ENCODE measurements around the gene FAAH. TPM values are rescaled to one million over a fixed set of nuclear protein-coding genes. Genes with fewer than 3 reads are reported as not detected.
A peak's percentile ranks its signal among the peaks of the same experiment; 100 is the strongest.

The FAAH gene
- total and polyA plus RNA-seq, 2 donors (not counting 1 experiment from before 2014, with no cell fraction given) = 0.61 to 1.7 TPM

DNA sequence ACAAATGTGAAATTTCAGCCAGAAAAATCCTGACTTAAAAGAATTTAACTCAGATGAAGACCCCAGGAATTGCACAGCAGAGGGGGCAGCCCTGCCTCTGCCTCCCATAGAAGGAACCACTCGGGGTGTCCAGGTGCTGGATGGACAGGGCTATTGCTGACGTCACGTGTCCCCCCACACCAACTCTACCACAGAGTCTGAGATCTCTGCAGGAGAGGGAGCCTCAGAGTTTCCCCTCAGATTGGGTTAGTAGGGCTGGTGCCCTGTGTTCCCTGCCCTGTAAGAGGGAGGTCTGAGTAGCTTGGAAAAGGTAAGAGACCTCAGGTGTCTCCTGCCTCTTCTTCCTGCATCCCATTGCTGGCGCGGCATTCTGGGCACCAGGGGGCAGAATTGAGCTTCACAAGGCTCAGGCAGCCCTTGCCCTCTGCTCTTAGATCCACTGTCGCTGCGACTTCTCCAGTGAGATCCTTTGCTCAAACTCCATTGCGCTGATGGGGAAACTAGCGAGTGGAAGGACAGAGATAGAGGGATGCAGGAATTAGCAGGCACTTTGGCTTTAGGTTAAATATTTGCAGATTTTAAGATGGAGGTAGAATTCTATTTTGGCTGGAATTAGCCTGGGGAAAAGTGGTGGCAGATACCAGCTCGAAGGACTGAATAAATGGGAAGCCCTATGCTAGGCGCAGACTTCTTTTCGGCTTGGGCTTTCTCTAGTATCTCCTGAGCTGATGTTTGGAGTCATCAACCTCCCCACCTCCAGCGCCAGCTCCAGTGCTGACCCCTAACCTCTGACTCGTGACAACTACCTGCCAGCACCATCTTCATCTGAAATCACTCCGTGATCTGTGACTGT lies 52.8 kb downstream of the FAAH start:
- Histone ChIP-seq H3K27ac (ENCODE audit: insufficient read depth, low read length) (no peak overlapping the region), H3K36me3 (ENCODE audit: control insufficient read depth, insufficient read depth, low read length) (no peaks in the 10 kb centered on the region), H3K27me3 (ENCODE audit: control insufficient read depth, insufficient read depth, low read length) (peaks cover 35% of the 10 kb centered on the region), H3K79me2 (ENCODE audit: control insufficient read depth, insufficient read depth, low read length) (no peaks in the 10 kb centered on the region), H2AFZ (ENCODE audit: low read length) (no peak overlapping the region), H3K9me3 (ENCODE audit: control insufficient read depth, insufficient read depth, low read depth, low read length) (no peaks in the 10 kb centered on the region), H3K4me3 (replicated peaks in 1 of 4; ENCODE audit: control extremely low read depth in 1 of 4, insufficient read depth in 1 of 4, low read depth in 3 of 4, low read length in 4 of 4) (no peak overlapping the region), H3K4me2 (ENCODE audit: extremely low read depth, insufficient read depth, low read length) (no peak overlapping the region), H3K9ac (ENCODE audit: insufficient read depth, low read length) (no peak overlapping the region), H3K4me1 (ENCODE audit: control insufficient read depth, extremely low read depth, insufficient read depth, low read length) (no peaks in the 10 kb centered on the region), H4K20me1 (ENCODE audit: control insufficient read depth, extremely low read depth, insufficient read depth, low read length) (no peaks in the 10 kb centered on the region)
- peak; percentile 47 to 65 for DNase-seq (ENCODE audit: low read depth in 2 of 2)
- TF ChIP-seq EZH2 (IDR thresholded peaks at IDR 0.05; ENCODE audit: low read length, missing control alignments) (peak; percentile 9), CTCF (conservative IDR thresholded peaks at IDR 0.05 in 1 of 2, IDR thresholded peaks at IDR 0.05 in 1 of 2; ENCODE audit: low read depth in 1 of 2, low read length in 2 of 2) (peak; percentile 73 to 96)

GRCh38 chr1:46447499-46448108 lies 53.5 kb downstream of the FAAH start:
- Histone ChIP-seq H3K27ac (ENCODE audit: insufficient read depth, low read length) (no peak overlapping the region), H3K9me3 (ENCODE audit: control insufficient read depth, insufficient read depth, low read depth, low read length) (no peaks in the 10 kb centered on the region), H3K4me1 (ENCODE audit: control insufficient read depth, extremely low read depth, insufficient read depth, low read length) (no peaks in the 10 kb centered on the region), H4K20me1 (ENCODE audit: control insufficient read depth, extremely low read depth, insufficient read depth, low read length) (no peaks in the 10 kb centered on the region), H2AFZ (ENCODE audit: low read length) (no peak overlapping the region), H3K79me2 (ENCODE audit: control insufficient read depth, insufficient read depth, low read length) (no peaks in the 10 kb centered on the region), H3K4me3 (replicated peaks in 1 of 4; ENCODE audit: control extremely low read depth in 1 of 4, insufficient read depth in 1 of 4, low read depth in 3 of 4, low read length in 4 of 4) (no peak overlapping the region), H3K4me2 (ENCODE audit: extremely low read depth, insufficient read depth, low read length) (peak overlapping the region; percentile 35), H3K27me3 (ENCODE audit: control insufficient read depth, insufficient read depth, low read length) (peaks cover 35% of the 10 kb centered on the region), H3K9ac (ENCODE audit: insufficient read depth, low read length) (no peak overlapping the region), H3K36me3 (ENCODE audit: control insufficient read depth, insufficient read depth, low read length) (no peaks in the 10 kb centered on the region)
- no peak for TF ChIP-seq CTCF (conservative IDR thresholded peaks at IDR 0.05 in 1 of 2, IDR thresholded peaks at IDR 0.05 in 1 of 2; ENCODE audit: low read depth in 1 of 2, low read length in 2 of 2)
- no peak for TF ChIP-seq EZH2 (IDR thresholded peaks at IDR 0.05; ENCODE audit: low read length, missing control alignments)
- no peak for DNase-seq (ENCODE audit: low read depth in 2 of 2)

DNA sequence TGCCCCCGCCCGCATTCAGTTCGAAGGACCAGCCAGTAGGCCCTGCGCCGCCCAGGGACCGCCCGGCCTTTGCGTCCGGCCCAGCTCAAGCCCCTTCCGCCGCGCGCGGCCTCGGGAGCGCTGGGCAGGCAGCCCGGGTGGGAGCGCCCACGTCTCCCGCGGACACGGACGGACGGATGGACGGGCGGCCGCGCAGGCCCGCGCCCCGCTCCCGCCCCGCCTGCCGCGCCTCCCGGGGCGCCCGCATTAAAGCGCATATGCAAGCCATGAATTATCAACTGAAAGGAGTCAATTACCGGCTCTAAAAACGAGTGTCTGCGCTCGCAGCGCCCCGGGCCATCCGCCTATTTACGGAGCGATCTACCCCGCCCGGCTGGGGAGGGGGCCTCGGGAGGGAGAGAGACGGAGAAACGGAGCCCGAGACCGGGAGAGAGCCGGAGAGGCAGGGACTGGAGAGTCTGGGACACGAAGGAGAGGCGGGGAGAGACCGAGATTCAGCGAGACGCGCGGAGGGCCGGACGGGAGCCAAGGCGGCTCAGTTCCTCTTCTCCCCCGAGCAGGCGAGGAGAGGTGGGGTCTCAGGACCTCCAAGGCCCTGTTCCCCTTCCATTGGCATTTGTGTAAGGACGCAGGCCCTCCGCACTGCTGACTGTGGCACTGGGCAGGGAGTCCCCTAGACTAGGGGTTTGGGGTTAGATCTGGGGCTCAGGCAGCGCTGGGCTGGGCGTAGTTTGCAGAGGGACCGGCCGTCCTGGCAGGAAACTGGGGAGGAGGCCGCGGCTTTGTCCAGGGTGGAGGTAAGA lies 54.2 kb downstream of the FAAH start:
- Histone ChIP-seq H3K4me1 (ENCODE audit: control insufficient read depth, extremely low read depth, insufficient read depth, low read length) (no peaks in the 10 kb centered on the region), H3K36me3 (ENCODE audit: control insufficient read depth, insufficient read depth, low read length) (no peaks in the 10 kb centered on the region), H3K79me2 (ENCODE audit: control insufficient read depth, insufficient read depth, low read length) (no peaks in the 10 kb centered on the region), H3K4me2 (ENCODE audit: extremely low read depth, insufficient read depth, low read length) (peak overlapping the region; percentile 35), H3K9ac (ENCODE audit: insufficient read depth, low read length) (no peak overlapping the region), H3K4me3 (replicated peaks in 1 of 4; ENCODE audit: control extremely low read depth in 1 of 4, insufficient read depth in 1 of 4, low read depth in 3 of 4, low read length in 4 of 4) (peak overlapping the region in 1 of 4 experiments; percentile 20), H3K9me3 (ENCODE audit: control insufficient read depth, insufficient read depth, low read depth, low read length) (no peaks in the 10 kb centered on the region), H3K27ac (ENCODE audit: insufficient read depth, low read length) (no peak overlapping the region), H2AFZ (ENCODE audit: low read length) (no peak overlapping the region), H3K27me3 (ENCODE audit: control insufficient read depth, insufficient read depth, low read length) (peaks cover 35% of the 10 kb centered on the region), H4K20me1 (ENCODE audit: control insufficient read depth, extremely low read depth, insufficient read depth, low read length) (no peaks in the 10 kb centered on the region)
- no peak for TF ChIP-seq CTCF (conservative IDR thresholded peaks at IDR 0.05 in 1 of 2, IDR thresholded peaks at IDR 0.05 in 1 of 2; ENCODE audit: low read depth in 1 of 2, low read length in 2 of 2)
- peak; percentile 46 for TF ChIP-seq EZH2 (IDR thresholded peaks at IDR 0.05; ENCODE audit: low read length, missing control alignments)
- DNase-seq (ENCODE audit: low read depth in 2 of 2) = peak in 1 of 2 donors; percentile 3
